Gastroesophageal sphincter (tissue), 4 donors: ENCODE measurements around the gene CDH4. TPM values are rescaled to one million over a fixed set of nuclear protein-coding genes. Genes with fewer than 3 reads are reported as not detected.
"Not testable (repeated sequence)": the region's sequence is repeated elsewhere in the genome, so short reads cannot be mapped to it uniquely, and the experiment has no call there.

Experiments used
- ATAC-seq: fragments of 150-250 bp; one replicate; pipeline ENCODE4 v1.9.1; 2016; ENCODE audit warnings: mild to moderate bottlenecking, moderate library complexity
- H3K27ac ChIP-seq, 4 donors: fragments of 200-600 bp; sonication (generic) in 3 of 4; 1 replicate in 3 of 4; 2 replicates in 1 of 4; pipeline ENCODE4 v1.5.1; 2016 to 2019
- H3K27me3 ChIP-seq: fragments of 200-600 bp; sonication (generic); one replicate; pipeline ENCODE4 v1.5.1; 2019
- H3K36me3 ChIP-seq, 2 donors: fragments of 200-600 bp; sonication (generic); one replicate each; pipeline ENCODE4 v1.5.1; 2019; ENCODE audit warnings: control low read depth in 1 of 2
- H3K4me1 ChIP-seq, 3 donors: fragments of 200-600 bp; sonication (generic); 1 replicate in 2 of 3; 2 replicates in 1 of 3; pipeline ENCODE4 v1.5.1; 2016 to 2019; ENCODE audit warnings: control low read depth in 2 of 3
- H3K4me3 ChIP-seq, 2 donors: fragments of 200-600 bp; sonication (generic); one replicate each; pipeline ENCODE4 v1.5.1; 2019; ENCODE audit warnings: mild to moderate bottlenecking in 1 of 2, moderate library complexity in 1 of 2
- H3K9me3 ChIP-seq, 3 donors: fragments of 200-600 bp; sonication (generic); one replicate each; pipeline ENCODE4 v1.5.1; 2017 to 2019; ENCODE audit warnings: control low read depth in 2 of 3
- EP300 ChIP-seq: sonication (generic); formaldehyde crosslinking; IDR thresholded peaks from one replicate; pipeline ENCODE4 v1.6.1; 2017; ENCODE audit warnings: antibody characterized with exemption, mild to moderate bottlenecking
- POLR2A ChIP-seq, 2 donors: fragments of 450-650 bp; IDR thresholded peaks; one replicate each; pipeline ENCODE4 v1.6.1; 2017; ENCODE audit warnings: antibody characterized with exemption in 2 of 2, mild to moderate bottlenecking in 2 of 2, moderate library complexity in 1 of 2
- POLR2AphosphoS5 ChIP-seq: sonication (generic); formaldehyde crosslinking; IDR thresholded peaks from one replicate; pipeline ENCODE4 v1.6.1; 2017; ENCODE audit warnings: antibody characterized with exemption
- WGBS, 2 donors: methylation state at CpG; one replicate each; pipeline ENCODE4 v1.1.5; 2018; ENCODE audit warnings: low coverage in 1 of 2; 5-methylcytosine and 5-hydroxymethylcytosine counted together
- total RNA-seq, 4 donors: library from RNA; depleted of rRNA; stranded (reverse); fragments of >200 nt; gene quantifications; one replicate each; pipeline ENCODE4 v1.1.0, GENCODE V29; 2016
- TF ChIP-seq, protein P1 (sequence below), 4 experiments: fragments of 200-600 bp in 2 of 4; fragments of 450-650 bp in 2 of 4; sonication (generic) in 1 of 4; IDR thresholded peaks; one replicate each; pipeline ENCODE4 v1.5.1; 2017 to 2019; ENCODE audit warnings: antibody characterized with exemption in 4 of 4, mild to moderate bottlenecking in 2 of 4, moderate library complexity in 2 of 4

The CDH4 gene
- total RNA-seq, 4 donors from 2014 or later, result under 0.01 to 1.5 (median 0.42) TPM; not detected in 1

GRCh38 chr20:61939691-61940360 is 687.8 kb downstream of the CDH4 start:
- no peaks in the 10 kb centered on the region for H3K9me3 ChIP-seq
- no peak for ATAC-seq
- no peak overlapping the region for H3K4me3 ChIP-seq
- no peak overlapping the region for H3K27ac ChIP-seq
- peaks cover 30% of the 10 kb centered on the region for H3K27me3 ChIP-seq
- H3K4me1 ChIP-seq, result no peaks in the 10 kb centered on the region
- WGBS, 2 donors, result 69 to 84% methylated on average over 7 to 10 of the region's 13 CpGs
- TF ChIP-seq POLR2AphosphoS5 (no peak), POLR2A (IDR thresholded peaks at IDR 0.05) (no peak), EP300 (no peak)
- H3K36me3 ChIP-seq, result no peaks in the 10 kb centered on the region

DNA sequence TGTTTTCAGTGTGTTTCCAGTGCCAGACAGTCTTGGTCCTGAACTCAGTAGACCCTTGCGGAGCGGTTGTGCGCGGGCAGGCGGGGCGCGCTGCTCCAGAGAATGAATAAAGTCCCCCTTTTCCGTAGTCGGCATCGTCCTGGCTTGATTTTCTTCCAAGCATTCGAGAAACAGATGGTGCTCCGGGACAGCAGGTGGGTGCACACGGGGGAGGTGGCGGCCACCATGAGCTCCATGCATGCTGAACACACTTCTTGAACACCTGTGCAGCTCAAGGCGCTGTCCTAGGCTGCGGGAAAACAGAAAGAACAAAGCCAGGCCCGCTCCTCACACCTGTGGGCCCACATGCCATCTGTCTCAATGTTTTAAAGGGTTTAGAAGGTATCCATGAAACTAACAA is 688.4 kb downstream of the CDH4 start:
- Histone ChIP-seq H3K27ac (no peak overlapping the region), H3K4me1 (no peaks in the 10 kb centered on the region), H3K27me3 (peaks cover 25% of the 10 kb centered on the region), H3K9me3 (no peaks in the 10 kb centered on the region), H3K36me3 (no peaks in the 10 kb centered on the region), H3K4me3 (no peak overlapping the region)
- no peak for ATAC-seq
- TF ChIP-seq EP300, result no peak
- TF ChIP-seq, protein P1, sequence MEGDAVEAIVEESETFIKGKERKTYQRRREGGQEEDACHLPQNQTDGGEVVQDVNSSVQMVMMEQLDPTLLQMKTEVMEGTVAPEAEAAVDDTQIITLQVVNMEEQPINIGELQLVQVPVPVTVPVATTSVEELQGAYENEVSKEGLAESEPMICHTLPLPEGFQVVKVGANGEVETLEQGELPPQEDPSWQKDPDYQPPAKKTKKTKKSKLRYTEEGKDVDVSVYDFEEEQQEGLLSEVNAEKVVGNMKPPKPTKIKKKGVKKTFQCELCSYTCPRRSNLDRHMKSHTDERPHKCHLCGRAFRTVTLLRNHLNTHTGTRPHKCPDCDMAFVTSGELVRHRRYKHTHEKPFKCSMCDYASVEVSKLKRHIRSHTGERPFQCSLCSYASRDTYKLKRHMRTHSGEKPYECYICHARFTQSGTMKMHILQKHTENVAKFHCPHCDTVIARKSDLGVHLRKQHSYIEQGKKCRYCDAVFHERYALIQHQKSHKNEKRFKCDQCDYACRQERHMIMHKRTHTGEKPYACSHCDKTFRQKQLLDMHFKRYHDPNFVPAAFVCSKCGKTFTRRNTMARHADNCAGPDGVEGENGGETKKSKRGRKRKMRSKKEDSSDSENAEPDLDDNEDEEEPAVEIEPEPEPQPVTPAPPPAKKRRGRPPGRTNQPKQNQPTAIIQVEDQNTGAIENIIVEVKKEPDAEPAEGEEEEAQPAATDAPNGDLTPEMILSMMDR (IDR thresholded peaks at IDR 0.05), result no peak
- TF ChIP-seq POLR2AphosphoS5, result no peak
- TF ChIP-seq POLR2A (IDR thresholded peaks at IDR 0.05), result no peak
- 88 to 92% methylated on average over 9 to 12 of the region's 17 CpGs for WGBS, 2 donors

DNA sequence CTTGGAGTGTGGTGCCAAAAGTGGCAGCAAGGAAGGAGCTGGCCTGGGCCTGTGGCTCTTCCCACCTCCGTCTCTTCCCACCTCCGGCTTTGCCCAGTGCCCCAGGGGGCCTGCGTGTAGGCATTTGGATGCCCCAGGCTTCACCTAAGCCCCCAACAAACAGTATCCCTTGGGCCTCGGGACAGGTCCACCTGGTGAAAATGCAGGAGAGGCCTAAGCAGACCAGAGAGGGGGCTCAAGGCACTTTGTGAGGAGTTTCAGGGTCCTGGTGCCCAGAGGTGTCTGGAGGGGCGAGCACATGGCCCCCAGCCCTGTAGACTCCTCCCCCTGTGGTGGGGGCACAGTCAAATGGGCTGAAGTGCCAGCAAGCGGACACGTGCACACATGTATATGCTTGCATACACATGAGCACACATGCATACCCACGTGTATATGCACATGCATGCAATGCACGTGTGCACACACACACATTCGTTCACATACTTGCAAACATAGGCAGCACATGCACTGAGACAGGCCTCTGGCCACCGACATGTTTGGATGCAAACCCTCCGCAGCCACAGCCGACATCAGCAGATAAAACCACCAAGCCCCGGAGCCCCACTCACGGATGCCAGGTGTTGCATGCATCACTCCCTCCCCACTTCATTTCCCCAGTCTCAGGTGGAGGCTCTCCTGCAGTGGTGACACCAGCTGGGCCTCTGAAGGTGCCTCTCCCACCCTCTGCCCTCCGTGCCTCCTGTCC is 689.1 kb downstream of the CDH4 start:
- TF ChIP-seq, protein P1 (IDR thresholded peaks at IDR 0.05), result no peak
- TF ChIP-seq POLR2AphosphoS5, result no peak
- TF ChIP-seq EP300, result no peak
- no peak for TF ChIP-seq POLR2A (IDR thresholded peaks at IDR 0.05)
- no peaks in the 10 kb centered on the region for H3K36me3 ChIP-seq
- H3K4me1 ChIP-seq, result no peaks in the 10 kb centered on the region
- peaks cover 20% of the 10 kb centered on the region for H3K27me3 ChIP-seq
- ATAC-seq, result no peak
- 72% methylated on average over 9 of the region's 16 CpGs; no CpG with 5 or more reads in 1 of the 2 donors for WGBS, 2 donors
- no peaks in the 10 kb centered on the region for H3K9me3 ChIP-seq
- no peak overlapping the region for H3K27ac ChIP-seq
- H3K4me3 ChIP-seq, result no peak overlapping the region

GRCh38 chr20:61941721-61942405 is 689.8 kb downstream of the CDH4 start:
- no peaks in the 10 kb centered on the region for H3K4me1 ChIP-seq
- WGBS, 2 donors, result 80% methylated on average over 1 of the region's 16 CpGs; no CpG with 5 or more reads in 1 of the 2 donors

DNA sequence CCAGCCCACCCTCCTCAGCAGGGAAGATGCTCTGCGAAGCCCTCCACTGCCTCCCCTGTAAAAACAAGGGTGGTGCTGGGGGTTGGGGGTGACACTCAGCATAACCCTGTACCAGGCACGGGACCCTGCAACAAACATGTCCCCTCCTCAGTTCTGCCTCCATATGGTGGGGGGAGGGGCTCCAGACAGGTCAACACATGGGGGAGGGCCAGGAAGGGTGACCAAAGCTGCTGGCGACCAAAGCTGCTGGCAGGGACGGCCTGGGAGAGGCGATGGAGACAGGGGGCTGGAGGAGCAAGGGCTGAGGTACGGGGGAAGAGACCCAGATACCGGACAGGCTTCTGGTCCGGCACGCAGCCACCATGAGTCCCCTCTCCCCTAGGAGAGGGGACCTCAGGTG is 690.5 kb downstream of the CDH4 start:
- no peak for ATAC-seq
- Histone ChIP-seq H3K27ac (no peak overlapping the region), H3K4me3 (no peak overlapping the region), H3K4me1 (no peaks in the 10 kb centered on the region), H3K9me3 (no peaks in the 10 kb centered on the region), H3K27me3 (peaks cover 12% of the 10 kb centered on the region), H3K36me3 (no peaks in the 10 kb centered on the region)
- WGBS, 2 donors, result 100% methylated on average over 3 of the region's 9 CpGs; no CpG with 5 or more reads in 1 of the 2 donors
- TF ChIP-seq, protein P1 (IDR thresholded peaks at IDR 0.05), result no peak
- TF ChIP-seq POLR2AphosphoS5 (no peak), EP300 (no peak), POLR2A (IDR thresholded peaks at IDR 0.05) (no peak)

More at GRCh38 chr20:61941721-61942405, 689.8 kb downstream of the CDH4 start:
- H3K4me3 ChIP-seq, result no peak overlapping the region
- no peak for ATAC-seq
- H3K36me3 ChIP-seq, result no peaks in the 10 kb centered on the region
- H3K27ac ChIP-seq, result no peak overlapping the region
- TF ChIP-seq POLR2A (IDR thresholded peaks at IDR 0.05), result no peak
- no peak for TF ChIP-seq EP300
- no peak for TF ChIP-seq POLR2AphosphoS5
- TF ChIP-seq, protein P1 (IDR thresholded peaks at IDR 0.05), result no peak
- peaks cover 14% of the 10 kb centered on the region for H3K27me3 ChIP-seq
- no peaks in the 10 kb centered on the region for H3K9me3 ChIP-seq

DNA sequence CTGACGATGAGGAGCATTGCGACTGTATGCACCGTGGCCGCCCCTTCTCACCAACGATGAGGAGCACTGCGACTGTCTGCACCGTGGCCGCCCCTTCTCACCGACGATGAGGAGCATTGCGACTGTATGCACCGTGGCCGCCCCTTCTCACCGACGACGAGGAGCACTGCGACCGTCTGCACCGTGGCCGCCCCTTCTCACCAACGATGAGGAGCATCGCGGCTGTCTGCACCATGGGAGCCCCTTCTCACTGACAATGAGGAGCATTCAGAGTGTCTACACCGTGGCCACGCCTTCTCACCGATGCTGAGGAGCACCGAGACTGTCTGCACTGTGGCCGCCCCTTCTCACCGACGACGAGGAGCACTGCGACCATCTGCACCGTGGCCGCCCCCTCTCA is 692.9 kb downstream of the CDH4 start:
- H3K36me3 ChIP-seq, H3K27ac ChIP-seq, H3K9me3 ChIP-seq, H3K27me3 ChIP-seq, ATAC-seq, H3K4me3 ChIP-seq, H3K4me1 ChIP-seq: not testable (repeated sequence)
- WGBS, 2 donors, result no CpG with 5 or more reads among the region's 34 CpGs

GRCh38 chr20:61945495-61945894 is 693.4 kb downstream of the CDH4 start:
- ATAC-seq, H3K4me1 ChIP-seq, H3K9me3 ChIP-seq, H3K27me3 ChIP-seq, H3K4me3 ChIP-seq, H3K27ac ChIP-seq, H3K36me3 ChIP-seq: not testable (repeated sequence)
- 95% methylated on average over 15 of the region's 29 CpGs; no CpG with 5 or more reads in 1 of the 2 donors for WGBS, 2 donors

GRCh38 chr20:61948056-61948455 is 696.0 kb downstream of the CDH4 start:
- H3K4me1 ChIP-seq, ATAC-seq, H3K9me3 ChIP-seq, H3K4me3 ChIP-seq, H3K36me3 ChIP-seq, H3K27ac ChIP-seq: not testable (repeated sequence)
- peaks cover 29% of the 10 kb centered on the region for H3K27me3 ChIP-seq
- 100% methylated on average over 2 of the region's 28 CpGs; no CpG with 5 or more reads in 1 of the 2 donors for WGBS, 2 donors
